Suprapubic skin (tissue), 4 donors: ENCODE data around the gene PIK3CD. TPM values are rescaled to one million over a fixed set of nuclear protein-coding genes. Genes with fewer than 3 reads are reported as not detected.
"Not testable (repeated sequence)": the region's sequence is repeated elsewhere in the genome, so short reads cannot be mapped to it uniquely, and the experiment has no call there.

ENCODE experiments used
- DNase-seq, 2 donors: peaks; one replicate each; pipeline ENCODE4 v3.0.0-alpha.2; 2019; ENCODE audit warnings: low spot score in 2 of 2
- H3K27ac ChIP-seq: fragments of 200-600 bp; sonication (generic); one replicate; pipeline ENCODE4 v1.5.1; 2019
- H3K27me3 ChIP-seq: fragments of 200-600 bp; sonication (generic); one replicate; pipeline ENCODE4 v1.5.1; 2019
- H3K36me3 ChIP-seq: fragments of 200-600 bp; sonication (generic); one replicate; pipeline ENCODE4 v1.5.1; 2019
- H3K4me1 ChIP-seq: fragments of 200-600 bp; sonication (generic); one replicate; pipeline ENCODE4 v1.5.1; 2019
- H3K4me3 ChIP-seq: fragments of 200-600 bp; sonication (generic); one replicate; pipeline ENCODE4 v1.5.1; 2019; ENCODE audit warnings: mild to moderate bottlenecking
- H3K9me3 ChIP-seq: fragments of 200-600 bp; sonication (generic); one replicate; pipeline ENCODE4 v1.5.1; 2019
- EP300 ChIP-seq: sonication (generic); formaldehyde crosslinking; IDR thresholded peaks from one replicate; pipeline ENCODE4 v1.6.1; 2017; ENCODE audit warnings: antibody characterized with exemption
- POLR2A ChIP-seq, 2 donors: fragments of 450-650 bp; IDR thresholded peaks; one replicate each; pipeline ENCODE4 v1.6.1; 2017; ENCODE audit warnings: antibody characterized with exemption in 2 of 2, mild to moderate bottlenecking in 2 of 2, moderate library complexity in 2 of 2
- POLR2AphosphoS5 ChIP-seq, 3 donors: sonication (generic); formaldehyde crosslinking; IDR thresholded peaks; one replicate each; pipeline ENCODE4 v1.6.1; 2017; ENCODE audit warnings: antibody characterized with exemption in 3 of 3
- WGBS: methylation state at CpG from one replicate; pipeline ENCODE4 v1.1.5; 2018; 5-methylcytosine and 5-hydroxymethylcytosine counted together
- total RNA-seq, 4 donors: library from RNA; depleted of rRNA; stranded (reverse); fragments of >200 nt; gene quantifications; one replicate each; pipeline ENCODE4 v1.1.0, GENCODE V29; 2016
- TF ChIP-seq, protein P1 (sequence below), 2 donors: fragments of 200-600 bp in 1 of 2; fragments of 450-650 bp in 1 of 2; sonication (generic) in 1 of 2; IDR thresholded peaks; one replicate each; pipeline ENCODE4 v1.5.1; 2016 to 2019; ENCODE audit warnings: antibody characterized with exemption in 2 of 2, mild to moderate bottlenecking in 1 of 2, moderate library complexity in 1 of 2

PIK3CD gene
- total RNA-seq, 4 donors from 2014 or later: 4.0 to 8.6 (median 6.4) TPM

- no peak for TF ChIP-seq POLR2AphosphoS5 (IDR thresholded peaks at IDR 0.05)
- TF ChIP-seq POLR2A (IDR thresholded peaks at IDR 0.05): no peak
- TF ChIP-seq, protein P1, sequence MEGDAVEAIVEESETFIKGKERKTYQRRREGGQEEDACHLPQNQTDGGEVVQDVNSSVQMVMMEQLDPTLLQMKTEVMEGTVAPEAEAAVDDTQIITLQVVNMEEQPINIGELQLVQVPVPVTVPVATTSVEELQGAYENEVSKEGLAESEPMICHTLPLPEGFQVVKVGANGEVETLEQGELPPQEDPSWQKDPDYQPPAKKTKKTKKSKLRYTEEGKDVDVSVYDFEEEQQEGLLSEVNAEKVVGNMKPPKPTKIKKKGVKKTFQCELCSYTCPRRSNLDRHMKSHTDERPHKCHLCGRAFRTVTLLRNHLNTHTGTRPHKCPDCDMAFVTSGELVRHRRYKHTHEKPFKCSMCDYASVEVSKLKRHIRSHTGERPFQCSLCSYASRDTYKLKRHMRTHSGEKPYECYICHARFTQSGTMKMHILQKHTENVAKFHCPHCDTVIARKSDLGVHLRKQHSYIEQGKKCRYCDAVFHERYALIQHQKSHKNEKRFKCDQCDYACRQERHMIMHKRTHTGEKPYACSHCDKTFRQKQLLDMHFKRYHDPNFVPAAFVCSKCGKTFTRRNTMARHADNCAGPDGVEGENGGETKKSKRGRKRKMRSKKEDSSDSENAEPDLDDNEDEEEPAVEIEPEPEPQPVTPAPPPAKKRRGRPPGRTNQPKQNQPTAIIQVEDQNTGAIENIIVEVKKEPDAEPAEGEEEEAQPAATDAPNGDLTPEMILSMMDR (IDR thresholded peaks at IDR 0.05): no peak
- TF ChIP-seq EP300: no peak
- DNase-seq: no peak
- WGBS: 94% methylated on average over 8 of the region's 8 CpGs
- no peak overlapping the region for H3K4me3 ChIP-seq
- H3K36me3 ChIP-seq: peaks cover 6% of the 10 kb centered on the region
- H3K27me3 ChIP-seq: no peaks in the 10 kb centered on the region
- H3K9me3 ChIP-seq: no peaks in the 10 kb centered on the region
- no peaks in the 10 kb centered on the region for H3K4me1 ChIP-seq
- H3K27ac ChIP-seq: no peak overlapping the region
Measured at GRCh38 chr1:9710037-9710436, 58.5 kb downstream of the PIK3CD start.

DNA sequence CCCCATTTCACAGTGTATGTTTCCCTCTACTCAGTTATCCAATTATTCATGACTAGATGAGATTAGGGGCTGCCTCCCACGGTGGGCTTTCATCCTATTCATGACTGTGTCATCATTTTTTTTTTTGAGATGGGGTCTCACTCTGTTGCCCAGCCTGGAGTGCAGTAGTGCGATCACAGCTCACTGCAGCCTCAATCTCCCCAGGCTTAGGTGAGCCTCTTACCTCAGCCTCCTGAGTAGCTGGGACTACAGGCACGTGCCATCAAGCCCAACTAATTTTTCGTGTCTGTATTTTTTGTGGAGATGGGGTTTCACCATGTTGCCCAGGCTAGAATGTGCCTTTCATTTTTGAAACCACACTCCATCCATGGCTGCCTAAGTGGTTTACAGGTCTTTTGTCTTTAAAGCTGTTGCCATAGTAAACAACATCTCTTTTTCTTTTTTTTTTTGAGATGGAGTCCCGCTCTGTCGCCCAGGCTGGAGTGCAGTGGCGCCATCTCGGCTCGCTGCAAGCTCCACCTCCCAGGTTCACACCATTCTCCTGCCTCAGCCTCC lies 60.0 kb downstream of the PIK3CD start:
- TF ChIP-seq, protein P1 (IDR thresholded peaks at IDR 0.05): no peak
- TF ChIP-seq POLR2A (IDR thresholded peaks at IDR 0.05): no peak
- TF ChIP-seq POLR2AphosphoS5 (IDR thresholded peaks at IDR 0.05): no peak
- no peak for TF ChIP-seq EP300
- no peaks in the 10 kb centered on the region for H3K27me3 ChIP-seq
- 94% methylated on average over 9 of the region's 9 CpGs for WGBS
- no peak for DNase-seq
- H3K9me3 ChIP-seq: no peaks in the 10 kb centered on the region
- H3K4me3 ChIP-seq: no peak overlapping the region
- peaks cover 2% of the 10 kb centered on the region for H3K4me1 ChIP-seq
- H3K36me3 ChIP-seq: peaks cover 18% of the 10 kb centered on the region
- H3K27ac ChIP-seq: no peak overlapping the region

GRCh38 chr1:9712767-9713166 lies 61.2 kb downstream of the PIK3CD start:
- H3K4me3 ChIP-seq: not testable (repeated sequence)
- H3K36me3 ChIP-seq: peaks cover 18% of the 10 kb centered on the region

GRCh38 chr1:9714257-9714718 lies 62.8 kb downstream of the PIK3CD start:
- Histone ChIP-seq H3K4me1 (peaks cover 11% of the 10 kb centered on the region), H3K4me3 (no peak overlapping the region), H3K36me3 (peaks cover 18% of the 10 kb centered on the region), H3K27me3 (no peaks in the 10 kb centered on the region), H3K9me3 (no peaks in the 10 kb centered on the region), H3K27ac (no peak overlapping the region)
- TF ChIP-seq, protein P1 (IDR thresholded peaks at IDR 0.05): no peak
- TF ChIP-seq POLR2A (IDR thresholded peaks at IDR 0.05) (no peak), POLR2AphosphoS5 (IDR thresholded peaks at IDR 0.05) (no peak), EP300 (no peak)
- no peak for DNase-seq
- WGBS: 69% methylated on average over 6 of the region's 6 CpGs

More at GRCh38 chr1:9712767-9713166, 61.2 kb downstream of the PIK3CD start:
- WGBS: 91% methylated on average over 7 of the region's 7 CpGs
- not testable (repeated sequence) for H3K4me1 ChIP-seq, H3K27me3 ChIP-seq, DNase-seq, H3K9me3 ChIP-seq, H3K27ac ChIP-seq

GRCh38 chr1:9715536-9716226 lies 64.2 kb downstream of the PIK3CD start:
- Histone ChIP-seq H3K27me3 (no peaks in the 10 kb centered on the region), H3K9me3 (no peaks in the 10 kb centered on the region), H3K27ac (no peak overlapping the region), H3K4me1 (peaks cover 14% of the 10 kb centered on the region), H3K36me3 (peaks cover 13% of the 10 kb centered on the region), H3K4me3 (no peak overlapping the region)
- DNase-seq: no peak
- 83% methylated on average over 23 of the region's 40 CpGs for WGBS
- TF ChIP-seq POLR2A (IDR thresholded peaks at IDR 0.05) (no peak), EP300 (no peak), POLR2AphosphoS5 (IDR thresholded peaks at IDR 0.05) (no peak)
- TF ChIP-seq, protein P1 (IDR thresholded peaks at IDR 0.05): no peak
